ENCODE data around the gene TBX3.

The TBX3 gene

GRCh38 chr12:114704096-114704495 is 20.1 kb upstream of the TBX3 start:
- no peak overlapping the region for H3K27ac ChIP-seq (ENCODE audit: low read length)
- H4K20me1 ChIP-seq (ENCODE audit: insufficient read depth, low read length) = no peaks in the 10 kb centered on the region
- no peaks in the 10 kb centered on the region for H3K79me2 ChIP-seq (ENCODE audit: insufficient read depth, low read length)
- H3K4me3 ChIP-seq (ENCODE audit: low read depth in 1 of 2, low read length in 2 of 2) = no peak overlapping the region
- TF ChIP-seq CTCF (IDR thresholded peaks at IDR 0.05; ENCODE audit: borderline replicate concordance, extremely low read depth, low read length, poor library complexity, severe bottlenecking) = no peak
- TF ChIP-seq EZH2 (IDR thresholded peaks at IDR 0.05; ENCODE audit: borderline replicate concordance, low read depth, low read length, severe bottlenecking) = no peak
- no peaks in the 10 kb centered on the region for H3K9me3 ChIP-seq (ENCODE audit: insufficient read depth, low read length, severe bottlenecking)
- H3K27me3 ChIP-seq (ENCODE audit: insufficient read depth, low read length, poor library complexity) = no peaks in the 10 kb centered on the region
- H3K4me1 ChIP-seq (ENCODE audit: insufficient read depth, low read length) = no peaks in the 10 kb centered on the region
- no peaks in the 10 kb centered on the region for H3K36me3 ChIP-seq (ENCODE audit: insufficient read depth, low read length)
- no peak overlapping the region for H3K4me2 ChIP-seq (ENCODE audit: insufficient read depth, low read length)
- no peak overlapping the region for H3K9ac ChIP-seq (ENCODE audit: low read depth, low read length)
- H2AFZ ChIP-seq (ENCODE audit: low read depth, low read length) = no peak overlapping the region
- DNase-seq (no peak), ATAC-seq (ENCODE audit: insufficient read depth, low read depth) (no peak)

- Histone ChIP-seq H2AFZ (ENCODE audit: low read depth, low read length) (no peak overlapping the region), H3K27me3 (ENCODE audit: insufficient read depth, low read length, poor library complexity) (no peaks in the 10 kb centered on the region), H3K27ac (ENCODE audit: low read length) (no peak overlapping the region), H3K9me3 (ENCODE audit: insufficient read depth, low read length, severe bottlenecking) (no peaks in the 10 kb centered on the region), H3K4me2 (ENCODE audit: insufficient read depth, low read length) (no peak overlapping the region), H3K36me3 (ENCODE audit: insufficient read depth, low read length) (no peaks in the 10 kb centered on the region), H3K4me3 (ENCODE audit: low read depth in 1 of 2, low read length in 2 of 2) (no peak overlapping the region), H3K9ac (ENCODE audit: low read depth, low read length) (no peak overlapping the region), H3K4me1 (ENCODE audit: insufficient read depth, low read length) (no peaks in the 10 kb centered on the region), H4K20me1 (ENCODE audit: insufficient read depth, low read length) (no peaks in the 10 kb centered on the region), H3K79me2 (ENCODE audit: insufficient read depth, low read length) (no peaks in the 10 kb centered on the region)
- no peak for DNase-seq
- ATAC-seq (ENCODE audit: insufficient read depth, low read depth) = no peak
- TF ChIP-seq CTCF (IDR thresholded peaks at IDR 0.05; ENCODE audit: borderline replicate concordance, extremely low read depth, low read length, poor library complexity, severe bottlenecking) = no peak
- TF ChIP-seq EZH2 (IDR thresholded peaks at IDR 0.05; ENCODE audit: borderline replicate concordance, low read depth, low read length, severe bottlenecking) = no peak
Measured at GRCh38 chr12:114703060-114703493, 19.1 kb upstream of the TBX3 start.

GRCh38 chr12:114702462-114702861 is 18.5 kb upstream of the TBX3 start:
- Histone ChIP-seq H3K36me3 (ENCODE audit: insufficient read depth, low read length) (no peaks in the 10 kb centered on the region), H3K4me1 (ENCODE audit: insufficient read depth, low read length) (no peaks in the 10 kb centered on the region), H3K79me2 (ENCODE audit: insufficient read depth, low read length) (no peaks in the 10 kb centered on the region), H3K27me3 (ENCODE audit: insufficient read depth, low read length, poor library complexity) (no peaks in the 10 kb centered on the region), H3K9ac (ENCODE audit: low read depth, low read length) (no peak overlapping the region), H2AFZ (ENCODE audit: low read depth, low read length) (no peak overlapping the region), H3K4me3 (ENCODE audit: low read depth in 1 of 2, low read length in 2 of 2) (no peak overlapping the region), H3K4me2 (ENCODE audit: insufficient read depth, low read length) (no peak overlapping the region), H4K20me1 (ENCODE audit: insufficient read depth, low read length) (no peaks in the 10 kb centered on the region), H3K27ac (ENCODE audit: low read length) (no peak overlapping the region), H3K9me3 (ENCODE audit: insufficient read depth, low read length, severe bottlenecking) (no peaks in the 10 kb centered on the region)
- ATAC-seq (ENCODE audit: insufficient read depth, low read depth) = no peak
- DNase-seq = no peak
- TF ChIP-seq EZH2 (IDR thresholded peaks at IDR 0.05; ENCODE audit: borderline replicate concordance, low read depth, low read length, severe bottlenecking) = no peak

- Histone ChIP-seq H3K4me3 (ENCODE audit: low read depth in 1 of 2, low read length in 2 of 2) (no peak overlapping the region), H2AFZ (ENCODE audit: low read depth, low read length) (no peak overlapping the region), H3K36me3 (ENCODE audit: insufficient read depth, low read length) (no peaks in the 10 kb centered on the region), H3K79me2 (ENCODE audit: insufficient read depth, low read length) (no peaks in the 10 kb centered on the region), H3K27ac (ENCODE audit: low read length) (no peak overlapping the region), H3K9ac (ENCODE audit: low read depth, low read length) (no peak overlapping the region), H4K20me1 (ENCODE audit: insufficient read depth, low read length) (no peaks in the 10 kb centered on the region), H3K4me1 (ENCODE audit: insufficient read depth, low read length) (no peaks in the 10 kb centered on the region), H3K27me3 (ENCODE audit: insufficient read depth, low read length, poor library complexity) (no peaks in the 10 kb centered on the region), H3K9me3 (ENCODE audit: insufficient read depth, low read length, severe bottlenecking) (no peaks in the 10 kb centered on the region), H3K4me2 (ENCODE audit: insufficient read depth, low read length) (no peak overlapping the region)
- ATAC-seq (ENCODE audit: insufficient read depth, low read depth) (no peak), DNase-seq (no peak)
- no peak for TF ChIP-seq EZH2 (IDR thresholded peaks at IDR 0.05; ENCODE audit: borderline replicate concordance, low read depth, low read length, severe bottlenecking)
Measured at GRCh38 chr12:114701553-114701952, 17.6 kb upstream of the TBX3 start.
